HepG2 (cell line): ENCODE results near the gene TCAF1. TPM values are rescaled to one million over a fixed set of nuclear protein-coding genes. Genes with fewer than 3 reads are reported as not detected.

Experiments used
- ATAC-seq: fragments of 200-7000 bp; cut with Tn5 transposase; 3 replicates; pipeline ENCODE4 v1.9.1; 2020; ENCODE audit warnings: mild to moderate bottlenecking, moderate library complexity
- BruUV-seq: library from RNA; stranded (reverse); fragments of 400-500 nt; replicated peaks from 2 replicates; lab custom pipeline; 2021; lab: Mats Ljungman, UMichigan
- CTCF ChIA-PET: fragments of 300-600 bp; formaldehyde crosslinking; extraction: SDS; loops from one replicate; lab custom pipeline; 2021; ENCODE audit warnings: low total read pairs, inconsistent platforms, low intra/inter-chr PET ratio; lab: Yijun Ruan, JAX
- POLR2A ChIA-PET: fragments of 350-600 bp; sonication (Branson Sonifier 250); formaldehyde crosslinking; loops from one replicate; lab custom pipeline; 2020; ENCODE audit warnings: antibody characterized with exemption, inconsistent platforms; lab: Yijun Ruan, JAX
- DNase-seq: peaks from one replicate; pipeline ENCODE4 v3.0.0-alpha.2; 2015; ENCODE audit warnings: low spot score
- FAIRE-seq: peaks from 3 replicates; lab custom pipeline; 2011; peaks lifted over from hg19 to GRCh38; lab: Jason Lieb, UNC
- H2AFZ ChIP-seq: one replicate; pipeline ENCODE4 v1.6.1; 2011; ENCODE audit warnings: low read length, inconsistent platforms
- H3K27ac ChIP-seq: fragments of 300-600 bp; 3 replicates; pipeline ENCODE4 v1.8.0; 2011; ENCODE audit warnings: mixed run types, mild to moderate bottlenecking, mixed read lengths, low read length, inconsistent platforms; ENCODE audit not compliant: insufficient read depth; ENCODE audit errors: extremely low read length
- H3K27me3 ChIP-seq, 2 experiments: fragments of 200-600 bp in 1 of 2; 2 replicates in 1 of 2; 3 replicates in 1 of 2; pipeline versions ENCODE4 v1.6.0 to v1.8.0; 2011; ENCODE audit warnings: low read length in 2 of 2, mild to moderate bottlenecking in 2 of 2, moderate library complexity in 2 of 2, inconsistent platforms in 1 of 2; ENCODE audit not compliant: insufficient read depth in 2 of 2, control insufficient read depth in 1 of 2
- H3K36me3 ChIP-seq, 2 experiments: fragments of 200-600 bp in 1 of 2; replicated peaks in 1 of 2; 2 replicates in 1 of 2; 3 replicates in 1 of 2; pipeline versions ENCODE4 v1.5.1 to v1.8.0; 2011; ENCODE audit warnings: low read length in 2 of 2, inconsistent platforms in 1 of 2; ENCODE audit not compliant: insufficient read depth in 2 of 2, control insufficient read depth in 1 of 2
- H3K4me1 ChIP-seq: 2 replicates; pipeline ENCODE4 v1.5.1; 2012; ENCODE audit warnings: low read length, inconsistent platforms; ENCODE audit not compliant: insufficient read depth
- H3K4me2 ChIP-seq: 2 replicates; pipeline ENCODE4 v1.6.0; 2011; ENCODE audit warnings: low read depth, low read length, inconsistent platforms
- H3K4me3 ChIP-seq, 3 experiments: fragments of 200-600 bp in 1 of 3; sonication (generic), shearing (Covaris generic) in 1 of 3; replicated peaks in 1 of 3; 2 replicates each; pipeline ENCODE4 v1.5.1; 2011 to 2016; ENCODE audit warnings: low read length in 3 of 3, inconsistent platforms in 2 of 3, low read depth in 2 of 3, mild to moderate bottlenecking in 2 of 3, control low read depth in 1 of 3, mixed read lengths in 1 of 3; ENCODE audit not compliant: insufficient read depth in 1 of 3
- H3K79me2 ChIP-seq: one replicate; pipeline ENCODE4 v1.6.1; 2011; ENCODE audit warnings: low read length, inconsistent platforms; ENCODE audit not compliant: insufficient read depth
- H3K9ac ChIP-seq: 2 replicates; pipeline ENCODE4 v1.6.0; 2011; ENCODE audit warnings: mild to moderate bottlenecking, low read depth, low read length, inconsistent platforms; ENCODE audit not compliant: insufficient read depth
- H3K9me3 ChIP-seq: 2 replicates; pipeline ENCODE4 v1.5.1; 2012; ENCODE audit warnings: mild to moderate bottlenecking, low read length
- H4K20me1 ChIP-seq: 2 replicates; pipeline ENCODE4 v1.6.0; 2011; ENCODE audit warnings: inconsistent platforms, mild to moderate bottlenecking, low read length, moderate library complexity; ENCODE audit not compliant: insufficient read depth
- CBX1 ChIP-seq: IDR thresholded peaks from one replicate; pipeline ENCODE4 v1.6.1; 2016; ENCODE audit warnings: antibody characterized with exemption, low read depth
- CENPT ChIP-seq: sonication (generic); formaldehyde crosslinking; IDR thresholded peaks from 2 replicates; pipeline ENCODE4 v1.8.0; 2022; ENCODE audit warnings: low read depth, mild to moderate bottlenecking, moderate library complexity, missing genetic modification reagents
- NCOR1 ChIP-seq: fragments of 200-600 bp; sonication (generic); IDR thresholded peaks from 2 replicates; pipeline ENCODE4 v1.7.0; 2017; ENCODE audit warnings: antibody characterized with exemption, low read length, borderline replicate concordance
- NR2F6 ChIP-seq, 2 experiments: IDR thresholded peaks; 2 replicates each; pipeline ENCODE4 v1.6.1; 2016; ENCODE audit warnings: antibody characterized with exemption in 1 of 2, mild to moderate bottlenecking in 1 of 2
- SRY ChIP-seq: sonication (generic); formaldehyde crosslinking; IDR thresholded peaks from 2 replicates; pipeline ENCODE4 v1.8.0; 2022; ENCODE audit warnings: mild to moderate bottlenecking, missing genetic modification reagents
- ZFP36 ChIP-seq: fragments of 150-350 bp; IDR thresholded peaks from 2 replicates; pipeline ENCODE4 v1.6.1; 2018; ENCODE audit warnings: borderline replicate concordance, low read length, low read depth; ENCODE audit not compliant: partially characterized antibody
- ZFP90 ChIP-seq: sonication (generic); formaldehyde crosslinking; IDR thresholded peaks from 2 replicates; pipeline ENCODE4 v1.8.0; 2022; ENCODE audit warnings: missing genetic modification reagents, mild to moderate bottlenecking, inconsistent platforms, borderline replicate concordance
- ZNF543 ChIP-seq: sonication (generic); formaldehyde crosslinking; IDR thresholded peaks from 2 replicates; pipeline ENCODE4 v1.4.0; 2020; ENCODE audit warnings: mild to moderate bottlenecking, missing genetic modification reagents
- ZNF569 ChIP-seq: sonication (generic); formaldehyde crosslinking; IDR thresholded peaks from 2 replicates; pipeline ENCODE4 v1.5.0; 2020; ENCODE audit warnings: mild to moderate bottlenecking, missing genetic modification reagents, moderate library complexity, borderline replicate concordance
- ZNF737 ChIP-seq: sonication (generic); formaldehyde crosslinking; IDR thresholded peaks from 2 replicates; pipeline ENCODE4 v1.5.0; 2020; ENCODE audit warnings: missing genetic modification reagents, mild to moderate bottlenecking, borderline replicate concordance
- ZSCAN22 ChIP-seq: sonication (generic); formaldehyde crosslinking; IDR thresholded peaks from 2 replicates; pipeline ENCODE4 v1.4.0; 2020; ENCODE audit warnings: mild to moderate bottlenecking, missing genetic modification reagents
- WGBS: methylation state at CpG from one replicate; pipeline ENCODE4 v1.1.6; 2017; ENCODE audit warnings: low lambda C conversion rate; 5-methylcytosine and 5-hydroxymethylcytosine counted together
- in situ Hi-C: cut with HindIII; loops from 2 replicates; pipeline ENCODE4 v1.10.0; 2017; ENCODE audit warnings: low pct_unique_long_range_greater_than_20kb; ENCODE audit not compliant: extremely low pct_ligation_motif_present
- intact Hi-C: fragments of 100-400 bp; cut with micrococcal nuclease; formaldehyde crosslinking; loops from one replicate; pipeline ENCODE4 v1.10.0; 2022; ENCODE audit not compliant: unreplicated experiment
- polyA plus RNA-seq, 8 experiments: library from polyadenylated mRNA; depleted of rRNA in 3 of 8; stranded (reverse) in 7 of 8; unstranded in 1 of 8; fragments of >200 nt; fragmentation: Illumina TruSeq in 4 of 8; extraction: Trizol in 4 of 8; gene quantifications; 2 replicates each; pipeline versions ENCODE4 v1.2.1 to v1.2.3, GENCODE V29; 2011 to 2016; ENCODE audit warnings: low read depth in 4 of 8, missing spikeins in 1 of 8, mixed read lengths in 1 of 8; ENCODE audit not compliant: insufficient read depth in 1 of 8
- total RNA-seq, 5 experiments: library from RNA; depleted of rRNA; stranded (reverse); fragments of >200 nt; fragmentation: Illumina TruSeq; extraction: Trizol; gene quantifications; 2 replicates each; pipeline ENCODE4 v1.2.3, GENCODE V29; 2016; ENCODE audit warnings: low read depth in 1 of 5
- TF ChIP-seq, protein P1 (sequence below): sonication (generic); formaldehyde crosslinking; IDR thresholded peaks from 2 replicates; pipeline ENCODE4 v1.8.0; 2022; ENCODE audit warnings: mild to moderate bottlenecking, missing genetic modification reagents, moderate library complexity
- TF ChIP-seq, protein P2 (sequence below): sonication (generic); formaldehyde crosslinking; IDR thresholded peaks from 2 replicates; pipeline ENCODE4 v1.8.0; 2022; ENCODE audit warnings: low read depth, missing genetic modification reagents
- TF ChIP-seq, protein P3 (sequence below): IDR thresholded peaks from 2 replicates; pipeline ENCODE4 v1.6.1; 2018; ENCODE audit warnings: missing genetic modification reagents, mild to moderate bottlenecking, missing compliant biosample characterization
- TF ChIP-seq, protein P4 (sequence below): sonication (generic); formaldehyde crosslinking; IDR thresholded peaks from 2 replicates; pipeline ENCODE4 v1.5.0; 2020; ENCODE audit warnings: missing genetic modification reagents
- TF ChIP-seq, protein P5 (sequence below): sonication (generic); formaldehyde crosslinking; IDR thresholded peaks from 2 replicates; pipeline ENCODE4 v1.4.0; 2020; ENCODE audit warnings: mild to moderate bottlenecking, missing genetic modification reagents

Gene TCAF1
- total and polyA plus RNA-seq, 2 of the 13 experiments (the other 11 are each of a cell fraction or from before 2014, with no cell fraction given), result 36.2 to 101 TPM

DNA sequence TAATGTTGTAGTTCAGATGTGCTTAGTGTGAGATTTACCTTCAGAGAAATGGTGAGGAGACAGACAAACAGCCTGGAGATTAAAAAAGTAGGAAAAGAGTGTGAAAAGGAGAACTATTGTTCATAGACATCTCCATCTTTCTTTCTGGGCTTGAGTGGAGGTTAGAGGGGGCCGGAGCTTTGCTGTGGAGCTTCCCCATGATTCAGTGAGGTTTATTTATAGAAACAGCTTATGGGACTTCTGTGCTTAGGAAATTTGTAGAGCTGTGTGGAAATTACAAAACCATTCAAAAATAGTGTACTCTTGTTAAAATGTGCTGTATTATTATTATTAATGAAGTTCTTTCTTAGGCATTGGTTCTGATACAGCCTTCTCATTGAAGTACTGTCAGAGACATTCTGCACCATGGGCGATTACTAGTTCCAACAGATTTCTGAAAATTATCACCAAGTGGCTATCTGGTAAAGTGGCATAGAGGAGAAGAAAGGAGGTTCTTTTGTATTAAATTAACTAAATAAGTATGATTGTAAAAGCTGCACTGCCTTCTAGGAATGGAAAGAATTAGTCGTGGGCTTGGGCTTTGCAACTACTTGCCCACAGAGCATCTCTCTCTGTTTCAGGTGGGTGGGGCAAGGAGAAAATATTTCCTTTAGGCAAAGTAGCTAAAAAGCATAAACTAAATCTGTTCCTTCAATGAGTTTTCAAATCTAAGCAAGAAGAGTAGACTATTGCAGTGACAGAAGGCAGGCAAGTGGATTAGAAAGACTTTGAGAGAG, 8.7 kb upstream of the TCAF1 start:
- Histone ChIP-seq H3K4me2 (no peak overlapping the region), H3K79me2 (no peaks in the 10 kb centered on the region), H3K9ac (no peak overlapping the region), H3K27ac (peak overlapping the region; percentile 32), H2AFZ (peak overlapping the region; percentile 60), H3K36me3 (no peaks in the 10 kb centered on the region), H3K4me3 (no peak overlapping the region), H3K4me1 (peaks cover 83% of the 10 kb centered on the region), H4K20me1 (no peaks in the 10 kb centered on the region), H3K9me3 (no peaks in the 10 kb centered on the region), H3K27me3 (no peaks in the 10 kb centered on the region)
- ATAC-seq (no peak), DNase-seq (no peak), FAIRE-seq (no peak)
- TF ChIP-seq, protein P1, sequence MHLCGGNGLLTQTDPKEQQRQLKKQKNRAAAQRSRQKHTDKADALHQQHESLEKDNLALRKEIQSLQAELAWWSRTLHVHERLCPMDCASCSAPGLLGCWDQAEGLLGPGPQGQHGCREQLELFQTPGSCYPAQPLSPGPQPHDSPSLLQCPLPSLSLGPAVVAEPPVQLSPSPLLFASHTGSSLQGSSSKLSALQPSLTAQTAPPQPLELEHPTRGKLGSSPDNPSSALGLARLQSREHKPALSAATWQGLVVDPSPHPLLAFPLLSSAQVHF (CRISPR knock-in tag), result no peak
- TF ChIP-seq SRY (no peak), ZNF543 (CRISPR knock-in tag) (no peak), ZNF569 (CRISPR knock-in tag) (no peak), NR2F6 (IDR thresholded peaks at IDR 0.05) (no peak), NR2F6 (CRISPR knock-in tag; IDR thresholded peaks at IDR 0.05) (no peak), ZNF737 (CRISPR knock-in tag) (no peak), ZFP36 (no peak), CBX1 (no peak), ZFP90 (no peak), NCOR1 (no peak), CENPT (no peak), ZSCAN22 (CRISPR knock-in tag) (no peak)
- TF ChIP-seq, protein P2, sequence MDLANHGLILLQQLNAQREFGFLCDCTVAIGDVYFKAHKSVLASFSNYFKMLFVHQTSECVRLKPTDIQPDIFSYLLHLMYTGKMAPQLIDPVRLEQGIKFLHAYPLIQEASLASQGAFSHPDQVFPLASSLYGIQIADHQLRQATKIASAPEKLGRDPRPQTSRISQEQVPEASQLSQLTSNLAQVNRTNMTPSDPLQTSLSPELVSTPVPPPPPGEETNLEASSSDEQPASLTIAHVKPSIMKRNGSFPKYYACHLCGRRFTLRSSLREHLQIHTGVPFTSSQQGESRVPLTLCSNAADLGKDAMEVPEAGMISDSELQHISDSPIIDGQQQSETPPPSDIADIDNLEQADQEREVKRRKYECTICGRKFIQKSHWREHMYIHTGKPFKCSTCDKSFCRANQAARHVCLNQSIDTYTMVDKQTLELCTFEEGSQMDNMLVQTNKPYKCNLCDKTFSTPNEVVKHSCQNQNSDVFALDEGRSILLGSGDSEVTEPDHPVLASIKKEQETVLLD (CRISPR knock-in tag), result no peak
- TF ChIP-seq, protein P3, sequence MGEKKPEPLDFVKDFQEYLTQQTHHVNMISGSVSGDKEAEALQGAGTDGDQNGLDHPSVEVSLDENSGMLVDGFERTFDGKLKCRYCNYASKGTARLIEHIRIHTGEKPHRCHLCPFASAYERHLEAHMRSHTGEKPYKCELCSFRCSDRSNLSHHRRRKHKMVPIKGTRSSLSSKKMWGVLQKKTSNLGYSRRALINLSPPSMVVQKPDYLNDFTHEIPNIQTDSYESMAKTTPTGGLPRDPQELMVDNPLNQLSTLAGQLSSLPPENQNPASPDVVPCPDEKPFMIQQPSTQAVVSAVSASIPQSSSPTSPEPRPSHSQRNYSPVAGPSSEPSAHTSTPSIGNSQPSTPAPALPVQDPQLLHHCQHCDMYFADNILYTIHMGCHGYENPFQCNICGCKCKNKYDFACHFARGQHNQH (CRISPR knock-in tag), result no peak
- TF ChIP-seq, protein P4, sequence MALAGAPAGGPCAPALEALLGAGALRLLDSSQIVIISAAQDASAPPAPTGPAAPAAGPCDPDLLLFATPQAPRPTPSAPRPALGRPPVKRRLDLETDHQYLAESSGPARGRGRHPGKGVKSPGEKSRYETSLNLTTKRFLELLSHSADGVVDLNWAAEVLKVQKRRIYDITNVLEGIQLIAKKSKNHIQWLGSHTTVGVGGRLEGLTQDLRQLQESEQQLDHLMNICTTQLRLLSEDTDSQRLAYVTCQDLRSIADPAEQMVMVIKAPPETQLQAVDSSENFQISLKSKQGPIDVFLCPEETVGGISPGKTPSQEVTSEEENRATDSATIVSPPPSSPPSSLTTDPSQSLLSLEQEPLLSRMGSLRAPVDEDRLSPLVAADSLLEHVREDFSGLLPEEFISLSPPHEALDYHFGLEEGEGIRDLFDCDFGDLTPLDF (CRISPR knock-in tag), result no peak
- TF ChIP-seq, protein P5, sequence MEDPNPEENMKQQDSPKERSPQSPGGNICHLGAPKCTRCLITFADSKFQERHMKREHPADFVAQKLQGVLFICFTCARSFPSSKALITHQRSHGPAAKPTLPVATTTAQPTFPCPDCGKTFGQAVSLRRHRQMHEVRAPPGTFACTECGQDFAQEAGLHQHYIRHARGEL (CRISPR knock-in tag), result no peak
- 93% methylated on average over 3 of the region's 3 CpGs for WGBS
- intact Hi-C loops, result no loop called here
- POLR2A ChIA-PET, result interaction anchor here (3.0 kb wide), 1 partner anchor 9 kb away, joined by 20 read pairs; the partner anchor contains the start of gene TCAF1
- CTCF ChIA-PET, result no interaction called here
- in situ Hi-C loops, result loop anchor here (25.0 kb wide), 1 partner anchor 523 kb away; the partner anchor contains the start of gene ZYX
- BruUV-seq, result no TSS peak
